Transverse colon (tissue), 4 donors: ENCODE results near the gene VAPB. TPM values are rescaled to one million over a fixed set of nuclear protein-coding genes. Genes with fewer than 3 reads are reported as not detected.

ENCODE experiments used
- DNase-seq: peaks from one replicate; pipeline ENCODE4 v3.0.0-alpha.2; 2019
- H3K27ac ChIP-seq, 4 donors: fragments of 200-600 bp; sonication (generic); 2 replicates each; pipeline ENCODE4 v1.5.1; 2016 to 2018; ENCODE audit warnings: inconsistent platforms in 4 of 4
- H3K27me3 ChIP-seq: fragments of 200-600 bp; sonication (generic); 2 replicates; pipeline ENCODE4 v1.5.1; 2017; ENCODE audit warnings: inconsistent platforms
- H3K36me3 ChIP-seq, 4 donors: fragments of 200-600 bp; sonication (generic); 2 replicates each; pipeline ENCODE4 v1.5.1; 2017 to 2019; ENCODE audit warnings: inconsistent platforms in 4 of 4
- H3K4me1 ChIP-seq, 4 donors: fragments of 200-600 bp; sonication (generic); 2 replicates each; pipeline ENCODE4 v1.5.1; 2017 to 2020; ENCODE audit warnings: inconsistent platforms in 4 of 4
- H3K4me3 ChIP-seq, 4 donors: fragments of 200-600 bp; sonication (generic); 1 replicate in 1 of 4; 2 replicates in 3 of 4; pipeline versions ENCODE4 v1.5.1 to v1.6.1; 2017 to 2019; ENCODE audit warnings: inconsistent platforms in 4 of 4
- H3K9me3 ChIP-seq, 2 donors: fragments of 200-600 bp; sonication (generic); 2 replicates each; pipeline ENCODE4 v1.5.1; 2017 to 2019; ENCODE audit warnings: inconsistent platforms in 2 of 2
- EP300 ChIP-seq: sonication (generic); formaldehyde crosslinking; IDR thresholded peaks from one replicate; pipeline ENCODE4 v1.6.1; 2017; ENCODE audit warnings: antibody characterized with exemption, low read depth
- POLR2A ChIP-seq: fragments of 450-650 bp; IDR thresholded peaks from one replicate; pipeline ENCODE4 v1.6.1; 2016; ENCODE audit warnings: antibody characterized with exemption, mild to moderate bottlenecking, moderate library complexity
- POLR2AphosphoS5 ChIP-seq, 3 donors: sonication (generic); formaldehyde crosslinking; IDR thresholded peaks; one replicate each; pipeline ENCODE4 v1.6.1; 2016; ENCODE audit warnings: antibody characterized with exemption in 3 of 3
- WGBS, 2 donors: methylation state at CpG; one replicate each; pipeline ENCODE4 v1.1.5; 2018; ENCODE audit warnings: low coverage in 1 of 2; 5-methylcytosine and 5-hydroxymethylcytosine counted together
- in situ Hi-C, 4 donors: fragments of 200-750 bp; cut with MboI; loops; one replicate each; pipeline versions ENCODE4 v1.15.0 to v1.15.1; 2017; ENCODE audit warnings: low sequenced_read_pairs in 3 of 4, low pct_ligation_motif_present in 1 of 4, low pct_unique_long_range_greater_than_20kb in 1 of 4
- intact Hi-C: fragments of 100-400 bp; cut with DNase I; formaldehyde crosslinking; loops from one replicate; pipeline ENCODE4 v1.15.1; 2023; ENCODE audit warnings: low total_unique reads
- total RNA-seq, 4 donors: library from RNA; depleted of rRNA; stranded (reverse); fragments of >200 nt; gene quantifications; one replicate each; pipeline ENCODE4 v1.1.0, GENCODE V29; 2016
- TF ChIP-seq, protein P1 (sequence below), 5 experiments: fragments of 200-600 bp in 3 of 5; fragments of 450-650 bp in 2 of 5; sonication (generic) in 3 of 5; IDR thresholded peaks; 1 replicate in 2 of 5; 2 replicates in 3 of 5; pipeline ENCODE4 v1.5.1; 2016 to 2017; ENCODE audit warnings: antibody characterized with exemption in 5 of 5, inconsistent platforms in 3 of 5, mild to moderate bottlenecking in 2 of 5, moderate library complexity in 1 of 5

Gene VAPB
- total RNA-seq, 4 donors from 2014 or later = 11.6 to 44.8 (median 28.0) TPM

DNA sequence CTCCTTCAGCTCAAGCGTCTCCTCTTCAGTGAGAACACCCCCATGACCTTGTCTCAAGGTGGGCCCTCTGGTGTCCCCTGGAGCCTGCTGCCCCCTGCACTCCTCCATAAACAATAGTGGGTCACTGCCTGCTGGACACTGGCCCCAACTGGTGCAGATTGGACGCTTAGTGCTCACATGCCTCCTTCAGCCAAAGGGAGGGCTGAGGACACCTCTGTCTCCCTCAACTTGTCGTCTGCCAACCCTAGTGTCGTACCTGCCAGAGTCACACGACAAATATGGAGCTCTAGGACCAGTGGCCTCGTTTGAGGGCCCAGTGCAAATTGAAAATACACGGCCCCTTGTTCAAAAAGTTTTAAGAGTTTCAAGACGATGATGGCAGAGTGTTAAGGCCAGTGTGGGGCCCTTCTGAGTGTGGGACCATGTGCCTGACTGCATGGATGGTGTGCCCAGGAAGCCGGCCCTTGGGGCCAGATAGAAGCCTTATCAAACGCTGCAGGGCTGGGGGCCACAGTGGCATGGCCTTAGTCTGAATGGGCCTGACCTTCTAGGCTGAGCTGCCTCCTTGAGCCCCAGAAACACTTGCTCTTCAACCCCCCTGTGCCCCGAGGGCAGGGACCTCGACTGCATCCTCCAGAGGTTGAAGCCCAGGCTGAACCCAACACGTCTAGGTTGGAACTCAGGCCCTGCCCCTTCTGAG lies 106.0 kb downstream of the VAPB start:
- no peak overlapping the region for H3K4me3 ChIP-seq
- H3K36me3 ChIP-seq = no peaks in the 10 kb centered on the region
- in situ Hi-C loops (loop anchor here in 3 of 4 donors (25.0 kb wide), 2 partner anchors 342 to 717 kb away; no protein-coding TSS in a partner anchor), intact Hi-C loops (no loop called here)
- no peak overlapping the region for H3K27ac ChIP-seq
- no peaks in the 10 kb centered on the region for H3K27me3 ChIP-seq
- WGBS, 2 donors = 81% methylated on average over 13 of the region's 13 CpGs; no CpG with 5 or more reads in 1 of the 2 donors
- DNase-seq = no peak
- no peaks in the 10 kb centered on the region for H3K4me1 ChIP-seq
- TF ChIP-seq EP300 = no peak
- TF ChIP-seq, protein P1, sequence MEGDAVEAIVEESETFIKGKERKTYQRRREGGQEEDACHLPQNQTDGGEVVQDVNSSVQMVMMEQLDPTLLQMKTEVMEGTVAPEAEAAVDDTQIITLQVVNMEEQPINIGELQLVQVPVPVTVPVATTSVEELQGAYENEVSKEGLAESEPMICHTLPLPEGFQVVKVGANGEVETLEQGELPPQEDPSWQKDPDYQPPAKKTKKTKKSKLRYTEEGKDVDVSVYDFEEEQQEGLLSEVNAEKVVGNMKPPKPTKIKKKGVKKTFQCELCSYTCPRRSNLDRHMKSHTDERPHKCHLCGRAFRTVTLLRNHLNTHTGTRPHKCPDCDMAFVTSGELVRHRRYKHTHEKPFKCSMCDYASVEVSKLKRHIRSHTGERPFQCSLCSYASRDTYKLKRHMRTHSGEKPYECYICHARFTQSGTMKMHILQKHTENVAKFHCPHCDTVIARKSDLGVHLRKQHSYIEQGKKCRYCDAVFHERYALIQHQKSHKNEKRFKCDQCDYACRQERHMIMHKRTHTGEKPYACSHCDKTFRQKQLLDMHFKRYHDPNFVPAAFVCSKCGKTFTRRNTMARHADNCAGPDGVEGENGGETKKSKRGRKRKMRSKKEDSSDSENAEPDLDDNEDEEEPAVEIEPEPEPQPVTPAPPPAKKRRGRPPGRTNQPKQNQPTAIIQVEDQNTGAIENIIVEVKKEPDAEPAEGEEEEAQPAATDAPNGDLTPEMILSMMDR (IDR thresholded peaks at IDR 0.05) = no peak
- TF ChIP-seq POLR2A = no peak
- no peak for TF ChIP-seq POLR2AphosphoS5 (IDR thresholded peaks at IDR 0.05)
- H3K9me3 ChIP-seq = no peaks in the 10 kb centered on the region

DNA sequence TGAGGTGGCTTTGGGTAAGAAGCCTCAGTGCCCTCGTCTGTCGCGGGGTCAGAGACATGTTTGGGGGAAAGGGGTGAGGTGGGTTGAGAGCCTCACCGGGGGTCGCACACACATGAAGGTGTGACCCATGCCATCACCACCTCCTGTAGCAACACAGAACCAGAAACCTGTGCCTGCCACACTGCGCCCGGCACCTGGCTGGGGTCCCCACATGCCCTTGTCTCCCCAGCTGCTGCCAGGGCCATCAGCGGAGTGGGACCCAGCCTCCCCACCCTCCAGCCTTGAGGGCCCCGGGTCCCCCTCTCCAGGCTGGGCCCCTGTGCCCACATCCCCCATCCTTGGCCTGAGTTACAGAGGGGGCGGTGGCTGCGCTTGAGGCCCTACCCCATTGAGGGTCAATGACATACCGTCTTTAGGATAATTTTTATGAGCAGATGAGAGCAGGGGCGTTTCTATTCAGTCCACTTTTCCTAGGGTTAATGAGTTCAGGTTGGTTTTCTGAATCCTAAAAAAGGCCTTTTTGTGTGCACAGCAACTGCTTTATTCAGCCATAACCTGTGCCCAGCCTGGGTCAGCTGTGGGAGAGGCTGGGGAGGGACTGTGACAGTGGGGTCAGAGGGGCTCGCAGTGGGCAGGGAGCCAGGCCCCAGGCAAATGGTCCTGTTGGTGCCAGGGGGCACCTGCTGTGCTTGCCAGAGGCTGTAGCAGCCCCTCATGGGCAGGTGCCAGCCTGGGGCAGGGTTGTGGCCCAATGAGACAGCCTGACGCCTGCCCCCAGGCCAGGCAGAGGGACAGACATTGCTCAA lies 106.8 kb downstream of the VAPB start:
- in situ Hi-C loops (loop anchor here in 3 of 4 donors (25.0 kb wide), 2 partner anchors 341 to 716 kb away; no protein-coding TSS in a partner anchor), intact Hi-C loops (no loop called here)
- no peaks in the 10 kb centered on the region for H3K27me3 ChIP-seq
- H3K4me3 ChIP-seq = no peak overlapping the region
- no peaks in the 10 kb centered on the region for H3K4me1 ChIP-seq
- no peak for DNase-seq
- H3K36me3 ChIP-seq = no peaks in the 10 kb centered on the region
- H3K9me3 ChIP-seq = no peaks in the 10 kb centered on the region
- no peak overlapping the region for H3K27ac ChIP-seq
- TF ChIP-seq, protein P1 (IDR thresholded peaks at IDR 0.05) = no peak
- WGBS, 2 donors = 92% methylated on average over 15 of the region's 15 CpGs; no CpG with 5 or more reads in 1 of the 2 donors

DNA sequence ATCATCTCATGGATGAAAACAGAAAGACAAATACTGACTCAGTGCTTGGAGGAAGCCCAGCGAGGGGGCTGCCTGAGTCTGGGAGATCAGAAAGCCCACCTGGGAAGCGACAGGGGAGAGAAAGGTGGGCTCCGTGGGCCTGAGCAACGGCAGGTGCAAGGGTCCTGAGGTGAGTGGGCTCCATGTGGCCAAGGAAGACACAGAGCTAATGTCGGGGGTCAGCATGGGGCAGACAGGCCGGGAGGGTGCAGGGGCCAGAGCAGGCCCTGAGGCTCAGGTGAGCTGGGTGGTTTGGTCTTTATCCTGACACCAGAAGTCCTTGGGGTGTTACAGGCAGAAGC lies 107.4 kb downstream of the VAPB start:
- DNase-seq = no peak
- intact Hi-C loops (no loop called here), in situ Hi-C loops (loop anchor here in 3 of 4 donors (25.0 kb wide), 2 partner anchors 341 to 716 kb away; no protein-coding TSS in a partner anchor)
- no peaks in the 10 kb centered on the region for H3K27me3 ChIP-seq
- H3K4me1 ChIP-seq = no peaks in the 10 kb centered on the region
- H3K4me3 ChIP-seq = no peak overlapping the region
- WGBS, 2 donors = 93 to 100% methylated on average over 1 to 6 of the region's 6 CpGs
- no peaks in the 10 kb centered on the region for H3K36me3 ChIP-seq
- no peaks in the 10 kb centered on the region for H3K9me3 ChIP-seq
- TF ChIP-seq POLR2AphosphoS5 (IDR thresholded peaks at IDR 0.05) (no peak), EP300 (no peak), POLR2A (no peak)
- TF ChIP-seq, protein P1 (IDR thresholded peaks at IDR 0.05) = no peak
- no peak overlapping the region for H3K27ac ChIP-seq

DNA sequence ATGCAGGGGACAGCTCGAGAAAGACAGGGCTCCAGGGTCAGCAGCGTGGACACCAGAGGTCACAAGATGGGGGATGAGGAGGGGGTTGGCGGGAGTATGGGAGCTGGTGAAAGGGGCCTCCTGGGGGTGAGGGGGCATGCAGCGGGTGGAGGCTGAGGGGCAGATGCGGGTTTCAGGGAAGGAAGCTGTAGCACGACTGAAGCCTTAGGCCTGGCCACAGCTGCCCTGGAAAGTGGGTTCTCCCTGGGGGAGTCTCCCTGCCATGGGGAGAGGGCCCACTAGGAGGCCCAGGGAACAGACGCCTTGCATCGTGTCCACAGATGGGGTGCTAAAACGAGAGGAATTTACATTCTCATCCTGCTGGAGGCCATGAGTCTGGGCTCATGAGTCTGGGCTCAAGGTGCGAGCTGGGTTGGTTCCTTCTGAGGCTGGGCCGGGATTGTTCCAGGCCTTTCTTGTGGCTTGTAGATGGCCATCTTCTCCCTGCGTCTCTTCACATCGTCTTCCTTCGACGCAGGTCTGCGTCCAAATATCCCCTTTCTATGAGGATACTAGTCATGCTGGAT lies 108.1 kb downstream of the VAPB start:
- 87 to 100% methylated on average over 3 to 16 of the region's 16 CpGs for WGBS, 2 donors
- DNase-seq = no peak
- no peak overlapping the region for H3K4me3 ChIP-seq
- TF ChIP-seq POLR2A = no peak
- TF ChIP-seq POLR2AphosphoS5 (IDR thresholded peaks at IDR 0.05) = no peak
- TF ChIP-seq EP300 = no peak
- H3K27me3 ChIP-seq = no peaks in the 10 kb centered on the region
- no peaks in the 10 kb centered on the region for H3K36me3 ChIP-seq
- no peaks in the 10 kb centered on the region for H3K4me1 ChIP-seq
- H3K27ac ChIP-seq = no peak overlapping the region
- in situ Hi-C loops (loop anchor here in 3 of 4 donors (25.0 kb wide), 2 partner anchors 340 to 715 kb away; no protein-coding TSS in a partner anchor), intact Hi-C loops (no loop called here)
- H3K9me3 ChIP-seq = no peaks in the 10 kb centered on the region
